Transverse colon (tissue), 4 donors: Measurements from ENCODE around the gene RIMBP2. TPM values are rescaled to one million over a fixed set of nuclear protein-coding genes. Genes with fewer than 3 reads are reported as not detected.

ENCODE experiments used
- DNase-seq: peaks from one replicate; pipeline ENCODE4 v3.0.0-alpha.2; 2019
- H3K27ac ChIP-seq, 4 donors: fragments of 200-600 bp; sonication (generic); 2 replicates each; pipeline ENCODE4 v1.5.1; 2016 to 2018; ENCODE audit warnings: inconsistent platforms in 4 of 4
- H3K27me3 ChIP-seq: fragments of 200-600 bp; sonication (generic); 2 replicates; pipeline ENCODE4 v1.5.1; 2017; ENCODE audit warnings: inconsistent platforms
- H3K36me3 ChIP-seq, 4 donors: fragments of 200-600 bp; sonication (generic); 2 replicates each; pipeline ENCODE4 v1.5.1; 2017 to 2019; ENCODE audit warnings: inconsistent platforms in 4 of 4
- H3K4me1 ChIP-seq, 4 donors: fragments of 200-600 bp; sonication (generic); 2 replicates each; pipeline ENCODE4 v1.5.1; 2017 to 2020; ENCODE audit warnings: inconsistent platforms in 4 of 4
- H3K4me3 ChIP-seq, 4 donors: fragments of 200-600 bp; sonication (generic); 1 replicate in 1 of 4; 2 replicates in 3 of 4; pipeline versions ENCODE4 v1.5.1 to v1.6.1; 2017 to 2019; ENCODE audit warnings: inconsistent platforms in 4 of 4
- H3K9me3 ChIP-seq, 2 donors: fragments of 200-600 bp; sonication (generic); 2 replicates each; pipeline ENCODE4 v1.5.1; 2017 to 2019; ENCODE audit warnings: inconsistent platforms in 2 of 2
- EP300 ChIP-seq: sonication (generic); formaldehyde crosslinking; IDR thresholded peaks from one replicate; pipeline ENCODE4 v1.6.1; 2017; ENCODE audit warnings: antibody characterized with exemption, low read depth
- POLR2A ChIP-seq: fragments of 450-650 bp; IDR thresholded peaks from one replicate; pipeline ENCODE4 v1.6.1; 2016; ENCODE audit warnings: antibody characterized with exemption, mild to moderate bottlenecking, moderate library complexity
- POLR2AphosphoS5 ChIP-seq, 3 donors: sonication (generic); formaldehyde crosslinking; IDR thresholded peaks; one replicate each; pipeline ENCODE4 v1.6.1; 2016; ENCODE audit warnings: antibody characterized with exemption in 3 of 3
- WGBS, 2 donors: methylation state at CpG; one replicate each; pipeline ENCODE4 v1.1.5; 2018; ENCODE audit warnings: low coverage in 1 of 2; 5-methylcytosine and 5-hydroxymethylcytosine counted together
- in situ Hi-C, 4 donors: fragments of 200-750 bp; cut with MboI; loops; one replicate each; pipeline versions ENCODE4 v1.15.0 to v1.15.1; 2017; ENCODE audit warnings: low sequenced_read_pairs in 3 of 4, low pct_ligation_motif_present in 1 of 4, low pct_unique_long_range_greater_than_20kb in 1 of 4
- intact Hi-C: fragments of 100-400 bp; cut with DNase I; formaldehyde crosslinking; loops from one replicate; pipeline ENCODE4 v1.15.1; 2023; ENCODE audit warnings: low total_unique reads
- total RNA-seq, 4 donors: library from RNA; depleted of rRNA; stranded (reverse); fragments of >200 nt; gene quantifications; one replicate each; pipeline ENCODE4 v1.1.0, GENCODE V29; 2016
- TF ChIP-seq, protein P1 (sequence below), 5 experiments: fragments of 200-600 bp in 3 of 5; fragments of 450-650 bp in 2 of 5; sonication (generic) in 3 of 5; IDR thresholded peaks; 1 replicate in 2 of 5; 2 replicates in 3 of 5; pipeline ENCODE4 v1.5.1; 2016 to 2017; ENCODE audit warnings: antibody characterized with exemption in 5 of 5, inconsistent platforms in 3 of 5, mild to moderate bottlenecking in 2 of 5, moderate library complexity in 1 of 5

Gene RIMBP2
- total RNA-seq, 4 donors from 2014 or later, result 2.9 to 17.3 (median 4.3) TPM

DNA sequence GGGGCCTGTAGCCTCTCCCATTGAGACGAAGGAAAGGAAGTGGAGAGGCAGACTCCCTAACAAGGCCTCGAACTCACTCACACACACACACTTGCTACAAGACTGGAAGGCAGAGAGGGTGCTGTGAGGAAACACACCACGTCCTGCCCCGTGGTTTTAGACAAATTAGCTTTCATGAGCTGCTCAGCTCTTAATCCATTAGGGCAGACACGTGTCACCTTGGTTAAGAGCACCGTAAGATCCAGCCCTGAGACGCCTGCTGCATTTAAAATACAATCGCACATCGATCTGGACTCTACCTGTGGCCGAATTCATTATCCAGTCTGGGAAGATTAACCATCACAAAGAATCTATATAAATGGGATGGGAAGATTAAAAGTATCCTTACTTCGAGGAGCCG lies 72.0 kb downstream of the RIMBP2 start:
- TF ChIP-seq, protein P1, sequence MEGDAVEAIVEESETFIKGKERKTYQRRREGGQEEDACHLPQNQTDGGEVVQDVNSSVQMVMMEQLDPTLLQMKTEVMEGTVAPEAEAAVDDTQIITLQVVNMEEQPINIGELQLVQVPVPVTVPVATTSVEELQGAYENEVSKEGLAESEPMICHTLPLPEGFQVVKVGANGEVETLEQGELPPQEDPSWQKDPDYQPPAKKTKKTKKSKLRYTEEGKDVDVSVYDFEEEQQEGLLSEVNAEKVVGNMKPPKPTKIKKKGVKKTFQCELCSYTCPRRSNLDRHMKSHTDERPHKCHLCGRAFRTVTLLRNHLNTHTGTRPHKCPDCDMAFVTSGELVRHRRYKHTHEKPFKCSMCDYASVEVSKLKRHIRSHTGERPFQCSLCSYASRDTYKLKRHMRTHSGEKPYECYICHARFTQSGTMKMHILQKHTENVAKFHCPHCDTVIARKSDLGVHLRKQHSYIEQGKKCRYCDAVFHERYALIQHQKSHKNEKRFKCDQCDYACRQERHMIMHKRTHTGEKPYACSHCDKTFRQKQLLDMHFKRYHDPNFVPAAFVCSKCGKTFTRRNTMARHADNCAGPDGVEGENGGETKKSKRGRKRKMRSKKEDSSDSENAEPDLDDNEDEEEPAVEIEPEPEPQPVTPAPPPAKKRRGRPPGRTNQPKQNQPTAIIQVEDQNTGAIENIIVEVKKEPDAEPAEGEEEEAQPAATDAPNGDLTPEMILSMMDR (IDR thresholded peaks at IDR 0.05), result no peak
- TF ChIP-seq POLR2AphosphoS5 (IDR thresholded peaks at IDR 0.05) (no peak), EP300 (no peak), POLR2A (no peak)
- intact Hi-C loops, result no loop called here
- no peaks in the 10 kb centered on the region for H3K4me1 ChIP-seq
- no peaks in the 10 kb centered on the region for H3K36me3 ChIP-seq
- WGBS, 2 donors, result 85 to 95% methylated on average over 7 to 12 of the region's 12 CpGs
- H3K27me3 ChIP-seq, result no peaks in the 10 kb centered on the region
- H3K4me3 ChIP-seq, result no peak overlapping the region
- DNase-seq, result no peak
- in situ Hi-C loops, result no loop called here
- H3K27ac ChIP-seq, result no peak overlapping the region
- H3K9me3 ChIP-seq, result no peaks in the 10 kb centered on the region

DNA sequence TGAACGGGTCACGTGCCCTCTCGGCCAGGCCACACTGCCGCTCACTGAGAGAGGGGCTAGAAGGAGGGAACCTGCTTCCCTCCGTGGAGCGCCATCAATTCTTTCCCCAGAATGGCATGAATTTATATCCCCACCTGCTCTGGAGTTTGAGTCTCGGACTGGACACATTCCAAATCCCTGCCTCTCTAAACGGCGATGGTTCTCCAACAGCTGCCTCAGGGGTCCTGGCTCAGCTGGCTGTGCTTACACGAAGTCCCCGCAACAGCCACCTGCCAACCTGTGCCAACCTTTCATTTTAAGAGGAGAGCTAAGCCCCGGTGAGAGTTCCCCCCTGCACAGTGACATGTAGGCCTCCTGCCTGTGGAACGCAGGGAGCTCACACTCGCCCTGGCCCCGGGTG lies 73.2 kb downstream of the RIMBP2 start:
- in situ Hi-C loops, result no loop called here

DNA sequence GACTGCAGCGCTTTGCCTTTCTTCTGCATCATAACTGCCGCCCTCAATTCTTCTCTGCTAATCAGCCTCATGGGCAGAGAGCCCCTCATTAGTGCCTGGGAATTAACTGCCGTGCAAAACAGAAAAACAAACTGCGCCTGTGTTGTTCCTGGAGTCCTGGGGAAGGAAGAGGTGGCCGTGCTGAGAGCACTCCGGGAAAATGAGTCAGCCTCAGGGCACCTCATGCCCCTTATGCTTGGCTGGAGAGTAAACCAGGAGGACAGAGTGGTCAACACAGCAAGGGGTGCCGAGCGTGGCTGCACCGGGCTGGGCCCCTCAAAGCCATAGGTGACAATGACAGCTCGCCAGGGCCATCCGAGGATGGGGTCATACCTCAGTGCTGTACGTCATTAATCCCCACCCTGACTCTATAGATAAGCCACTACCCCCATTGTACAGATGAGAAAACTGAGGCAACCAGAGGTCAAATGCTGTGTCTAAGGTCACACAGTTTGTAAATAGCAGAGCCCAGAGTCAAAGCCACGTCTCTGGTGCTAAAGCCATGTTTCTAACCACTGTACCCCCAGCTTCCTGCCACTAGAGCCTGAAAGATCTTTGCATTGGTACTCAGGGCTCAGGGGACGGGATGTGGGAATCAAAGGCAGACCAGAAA lies 74.4 kb downstream of the RIMBP2 start:
- Histone ChIP-seq H3K27ac (no peak overlapping the region), H3K36me3 (no peaks in the 10 kb centered on the region), H3K4me3 (no peak overlapping the region), H3K4me1 (no peaks in the 10 kb centered on the region), H3K27me3 (no peaks in the 10 kb centered on the region), H3K9me3 (no peaks in the 10 kb centered on the region)
- no peak for DNase-seq
- in situ Hi-C loops, result no loop called here
- 83 to 92% methylated on average over 5 to 14 of the region's 14 CpGs for WGBS, 2 donors
- TF ChIP-seq, protein P1 (IDR thresholded peaks at IDR 0.05), result no peak
- intact Hi-C loops, result no loop called here

More for the DNA sequence above, 73.2 kb downstream of the RIMBP2 start:
- Histone ChIP-seq H3K9me3 (no peaks in the 10 kb centered on the region), H3K27ac (no peak overlapping the region), H3K4me3 (no peak overlapping the region), H3K27me3 (no peaks in the 10 kb centered on the region), H3K4me1 (no peaks in the 10 kb centered on the region), H3K36me3 (no peaks in the 10 kb centered on the region)
- TF ChIP-seq, protein P1 (IDR thresholded peaks at IDR 0.05), result no peak
- no peak for TF ChIP-seq EP300
- TF ChIP-seq POLR2AphosphoS5 (IDR thresholded peaks at IDR 0.05), result no peak
- TF ChIP-seq POLR2A, result no peak
- DNase-seq, result no peak
- intact Hi-C loops, result no loop called here
- 87 to 89% methylated on average over 5 to 12 of the region's 15 CpGs for WGBS, 2 donors

- H3K9me3 ChIP-seq, result no peaks in the 10 kb centered on the region
- H3K4me1 ChIP-seq, result no peaks in the 10 kb centered on the region
- WGBS, 2 donors, result 90% methylated on average over 11 of the region's 11 CpGs; no CpG with 5 or more reads in 1 of the 2 donors
- no peak overlapping the region for H3K4me3 ChIP-seq
- H3K27ac ChIP-seq, result no peak overlapping the region
- TF ChIP-seq, protein P1 (IDR thresholded peaks at IDR 0.05), result no peak
- TF ChIP-seq POLR2A, result no peak
- no peak for TF ChIP-seq POLR2AphosphoS5 (IDR thresholded peaks at IDR 0.05)
- TF ChIP-seq EP300, result no peak
- no peaks in the 10 kb centered on the region for H3K27me3 ChIP-seq
- no peak for DNase-seq
- no peaks in the 10 kb centered on the region for H3K36me3 ChIP-seq
- in situ Hi-C loops (no loop called here), intact Hi-C loops (no loop called here)
Observed at GRCh38 chr12:130640901-130641300, 75.2 kb downstream of the RIMBP2 start.
